ENCODE data around the gene CEP89. TPM values are rescaled to one million over a fixed set of nuclear protein-coding genes. Genes with fewer than 3 reads are reported as not detected.
"Not testable (repeated sequence)": the region's sequence is repeated elsewhere in the genome, so short reads cannot be mapped to it uniquely, and the experiment has no call there.

Gene CEP89
- total and polyA plus RNA-seq, 2 donors (not counting 1 experiment from before 2014, with no cell fraction given): 6.3 to 13.8 TPM

GRCh38 chr19:33000510-33000909, 28.8 kb upstream of the CEP89 start:
- no peaks in the 10 kb centered on the region for H4K20me1 ChIP-seq (ENCODE audit: control insufficient read depth, extremely low read depth, insufficient read depth, low read length)
- H3K9ac ChIP-seq (ENCODE audit: insufficient read depth, low read length): no peak overlapping the region
- H3K27me3 ChIP-seq (ENCODE audit: control insufficient read depth, insufficient read depth, low read length): no peaks in the 10 kb centered on the region
- no peaks in the 10 kb centered on the region for H3K79me2 ChIP-seq (ENCODE audit: control insufficient read depth, insufficient read depth, low read length)
- no peaks in the 10 kb centered on the region for H3K4me1 ChIP-seq (ENCODE audit: control insufficient read depth, extremely low read depth, insufficient read depth, low read length)
- H2AFZ ChIP-seq (ENCODE audit: low read length): no peak overlapping the region
- H3K36me3 ChIP-seq (ENCODE audit: control insufficient read depth, insufficient read depth, low read length): no peaks in the 10 kb centered on the region
- TF ChIP-seq CTCF (conservative IDR thresholded peaks at IDR 0.05 in 1 of 2, IDR thresholded peaks at IDR 0.05 in 1 of 2; ENCODE audit: low read depth in 1 of 2, low read length in 2 of 2) (no peak), EZH2 (IDR thresholded peaks at IDR 0.05; ENCODE audit: low read length, missing control alignments) (no peak)
- no peak for DNase-seq (ENCODE audit: low read depth in 2 of 2)
- no peak overlapping the region for H3K4me3 ChIP-seq (replicated peaks in 1 of 4; ENCODE audit: control extremely low read depth in 1 of 4, insufficient read depth in 1 of 4, low read depth in 3 of 4, low read length in 4 of 4)
- H3K4me2 ChIP-seq (ENCODE audit: extremely low read depth, insufficient read depth, low read length): no peak overlapping the region
- no peak overlapping the region for H3K27ac ChIP-seq (ENCODE audit: insufficient read depth, low read length)
- H3K9me3 ChIP-seq (ENCODE audit: control insufficient read depth, insufficient read depth, low read depth, low read length): no peaks in the 10 kb centered on the region

- no peak overlapping the region for H3K27ac ChIP-seq (ENCODE audit: insufficient read depth, low read length)
- no peak overlapping the region for H3K4me3 ChIP-seq (replicated peaks in 1 of 4; ENCODE audit: control extremely low read depth in 1 of 4, insufficient read depth in 1 of 4, low read depth in 3 of 4, low read length in 4 of 4)
- no peaks in the 10 kb centered on the region for H3K9me3 ChIP-seq (ENCODE audit: control insufficient read depth, insufficient read depth, low read depth, low read length)
- H3K36me3 ChIP-seq (ENCODE audit: control insufficient read depth, insufficient read depth, low read length): no peaks in the 10 kb centered on the region
- no peaks in the 10 kb centered on the region for H4K20me1 ChIP-seq (ENCODE audit: control insufficient read depth, extremely low read depth, insufficient read depth, low read length)
- TF ChIP-seq CTCF (conservative IDR thresholded peaks at IDR 0.05 in 1 of 2, IDR thresholded peaks at IDR 0.05 in 1 of 2; ENCODE audit: low read depth in 1 of 2, low read length in 2 of 2) (no peak), EZH2 (IDR thresholded peaks at IDR 0.05; ENCODE audit: low read length, missing control alignments) (no peak)
- H3K27me3 ChIP-seq (ENCODE audit: control insufficient read depth, insufficient read depth, low read length): no peaks in the 10 kb centered on the region
- H3K4me1 ChIP-seq (ENCODE audit: control insufficient read depth, extremely low read depth, insufficient read depth, low read length): no peaks in the 10 kb centered on the region
- H3K4me2 ChIP-seq (ENCODE audit: extremely low read depth, insufficient read depth, low read length): no peak overlapping the region
- H2AFZ ChIP-seq (ENCODE audit: low read length): no peak overlapping the region
- H3K79me2 ChIP-seq (ENCODE audit: control insufficient read depth, insufficient read depth, low read length): no peaks in the 10 kb centered on the region
- H3K9ac ChIP-seq (ENCODE audit: insufficient read depth, low read length): no peak overlapping the region
- no peak for DNase-seq (ENCODE audit: low read depth in 2 of 2)
These were observed 27.0 kb upstream of the CEP89 start for GRCh38 chr19:32998722-32999121.

GRCh38 chr19:32997716-32998355, 26.1 kb upstream of the CEP89 start:
- no peak for DNase-seq (ENCODE audit: low read depth in 2 of 2)
- no peaks in the 10 kb centered on the region for H3K4me1 ChIP-seq (ENCODE audit: control insufficient read depth, extremely low read depth, insufficient read depth, low read length)

GRCh38 chr19:32997061-32997464, 25.3 kb upstream of the CEP89 start:
- H3K4me1 ChIP-seq (ENCODE audit: control insufficient read depth, extremely low read depth, insufficient read depth, low read length); H3K27ac ChIP-seq (ENCODE audit: insufficient read depth, low read length); H3K27me3 ChIP-seq (ENCODE audit: control insufficient read depth, insufficient read depth, low read length); H3K4me2 ChIP-seq (ENCODE audit: extremely low read depth, insufficient read depth, low read length); DNase-seq (ENCODE audit: low read depth in 2 of 2); H3K9ac ChIP-seq (ENCODE audit: insufficient read depth, low read length); H3K36me3 ChIP-seq (ENCODE audit: control insufficient read depth, insufficient read depth, low read length); H4K20me1 ChIP-seq (ENCODE audit: control insufficient read depth, extremely low read depth, insufficient read depth, low read length); H3K79me2 ChIP-seq (ENCODE audit: control insufficient read depth, insufficient read depth, low read length); H2AFZ ChIP-seq (ENCODE audit: low read length); H3K9me3 ChIP-seq (ENCODE audit: control insufficient read depth, insufficient read depth, low read depth, low read length); H3K4me3 ChIP-seq (replicated peaks in 1 of 4; ENCODE audit: control extremely low read depth in 1 of 4, insufficient read depth in 1 of 4, low read depth in 3 of 4, low read length in 4 of 4): not testable (repeated sequence)

More at GRCh38 chr19:32997716-32998355, 26.1 kb upstream of the CEP89 start:
- H3K9ac ChIP-seq (ENCODE audit: insufficient read depth, low read length): no peak overlapping the region
- H3K79me2 ChIP-seq (ENCODE audit: control insufficient read depth, insufficient read depth, low read length): no peaks in the 10 kb centered on the region
- H3K4me2 ChIP-seq (ENCODE audit: extremely low read depth, insufficient read depth, low read length): no peak overlapping the region
- H3K36me3 ChIP-seq (ENCODE audit: control insufficient read depth, insufficient read depth, low read length): no peaks in the 10 kb centered on the region
- no peaks in the 10 kb centered on the region for H3K9me3 ChIP-seq (ENCODE audit: control insufficient read depth, insufficient read depth, low read depth, low read length)
- H3K27me3 ChIP-seq (ENCODE audit: control insufficient read depth, insufficient read depth, low read length): no peaks in the 10 kb centered on the region
- no peak for TF ChIP-seq CTCF (conservative IDR thresholded peaks at IDR 0.05 in 1 of 2, IDR thresholded peaks at IDR 0.05 in 1 of 2; ENCODE audit: low read depth in 1 of 2, low read length in 2 of 2)
- no peak overlapping the region for H3K4me3 ChIP-seq (replicated peaks in 1 of 4; ENCODE audit: control extremely low read depth in 1 of 4, insufficient read depth in 1 of 4, low read depth in 3 of 4, low read length in 4 of 4)
- H2AFZ ChIP-seq (ENCODE audit: low read length): no peak overlapping the region
- no peak overlapping the region for H3K27ac ChIP-seq (ENCODE audit: insufficient read depth, low read length)
- no peaks in the 10 kb centered on the region for H4K20me1 ChIP-seq (ENCODE audit: control insufficient read depth, extremely low read depth, insufficient read depth, low read length)

GRCh38 chr19:32995966-32996365, 24.2 kb upstream of the CEP89 start:
- not testable (repeated sequence) for H3K79me2 ChIP-seq (ENCODE audit: control insufficient read depth, insufficient read depth, low read length); H3K9me3 ChIP-seq (ENCODE audit: control insufficient read depth, insufficient read depth, low read depth, low read length); H4K20me1 ChIP-seq (ENCODE audit: control insufficient read depth, extremely low read depth, insufficient read depth, low read length); H3K36me3 ChIP-seq (ENCODE audit: control insufficient read depth, insufficient read depth, low read length); H3K9ac ChIP-seq (ENCODE audit: insufficient read depth, low read length); H3K4me3 ChIP-seq (replicated peaks in 1 of 4; ENCODE audit: control extremely low read depth in 1 of 4, insufficient read depth in 1 of 4, low read depth in 3 of 4, low read length in 4 of 4); H3K27ac ChIP-seq (ENCODE audit: insufficient read depth, low read length); H2AFZ ChIP-seq (ENCODE audit: low read length); H3K4me2 ChIP-seq (ENCODE audit: extremely low read depth, insufficient read depth, low read length); H3K27me3 ChIP-seq (ENCODE audit: control insufficient read depth, insufficient read depth, low read length); DNase-seq (ENCODE audit: low read depth in 2 of 2); H3K4me1 ChIP-seq (ENCODE audit: control insufficient read depth, extremely low read depth, insufficient read depth, low read length)
